Glomerular visceral epithelial cell (primary cell): Measurements from ENCODE around the gene CHMP1B.

ENCODE experiments used
- DNase-seq: peaks from one replicate; pipeline ENCODE4 v3.0.0-alpha.2; 2016; ENCODE audit errors: extremely low spot score

The CHMP1B gene

GRCh38 chr18:11851146-11851805 is at the start of gene CHMP1B:
CHMP1B (plus strand) TSS chr18:11851413; CDS start chr18:11851512, 99 bp downstream.
- peak; percentile 96 for DNase-seq

GRCh38 chr18:11801573-11801972 is 49.6 kb upstream of the CHMP1B start:
- no peak for DNase-seq

DNA sequence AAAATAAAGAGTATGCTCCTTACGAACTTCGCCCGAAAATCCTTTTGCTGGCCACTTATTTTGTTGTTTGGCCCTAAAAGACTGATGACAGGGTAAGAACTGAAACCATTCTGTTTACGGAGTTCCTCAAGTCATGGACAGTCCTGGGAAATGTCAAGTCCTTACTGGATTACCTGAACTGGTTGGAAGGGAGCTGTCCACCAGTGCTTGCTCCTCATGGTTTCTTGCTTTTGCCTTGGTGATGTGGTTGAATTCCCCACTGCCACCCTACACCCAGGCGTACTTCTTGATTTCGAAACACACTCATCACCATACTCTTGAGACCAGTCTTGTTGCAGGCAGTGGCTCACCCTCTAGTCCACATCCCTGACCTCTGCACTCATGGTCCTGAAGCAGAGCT is 49.1 kb upstream of the CHMP1B start:
- DNase-seq: no peak

DNA sequence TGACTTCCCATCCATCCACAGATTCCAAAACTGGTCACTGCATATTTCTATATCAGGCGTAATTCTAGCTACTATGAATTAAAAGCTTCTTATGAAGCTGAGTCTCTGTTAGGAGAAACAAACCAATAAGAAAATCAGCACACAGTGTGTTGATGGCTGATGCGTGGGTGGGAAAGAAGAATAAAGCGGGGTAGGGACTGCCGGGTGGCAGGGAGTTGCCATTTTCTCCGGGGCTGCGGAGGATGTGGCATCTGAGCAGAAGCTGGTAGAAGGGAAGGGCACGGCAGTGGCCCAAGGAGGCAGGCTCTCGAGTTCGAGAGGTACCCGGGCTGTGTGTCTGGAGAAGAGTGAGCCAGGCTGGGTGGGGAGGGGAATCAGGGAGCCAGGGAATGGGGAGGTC is 48.6 kb upstream of the CHMP1B start:
- no peak for DNase-seq

- no peak for DNase-seq
Measured at GRCh38 chr18:11807233-11807632, 44.0 kb upstream of the CHMP1B start.

GRCh38 chr18:11808001-11808855 is 43.0 kb upstream of the CHMP1B start:
- DNase-seq: peak; percentile 4

GRCh38 chr18:11809895-11810294 is 41.3 kb upstream of the CHMP1B start:
- DNase-seq: no peak

- DNase-seq: no peak
Measured at GRCh38 chr18:11810379-11810778, 40.8 kb upstream of the CHMP1B start.

DNA sequence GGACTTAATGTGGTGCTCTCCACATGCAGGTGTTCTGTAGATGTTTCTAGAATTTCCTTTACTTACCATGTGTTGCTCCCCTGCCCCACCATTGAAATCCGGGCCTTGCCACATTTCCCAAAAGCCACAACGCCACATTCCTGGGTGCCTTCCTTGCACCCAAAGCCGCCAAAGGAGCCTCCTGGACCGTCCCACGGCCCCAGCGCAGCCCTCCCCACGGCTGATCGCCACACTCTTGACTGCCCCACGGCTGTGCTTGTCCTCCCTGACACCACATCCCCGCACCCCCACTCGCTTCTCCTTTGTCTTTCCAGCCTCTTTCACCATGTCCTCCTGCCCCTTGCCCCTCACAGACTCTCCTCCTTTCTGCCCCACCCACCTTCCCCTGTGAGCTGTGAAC is 40.2 kb upstream of the CHMP1B start:
- no peak for DNase-seq

DNA sequence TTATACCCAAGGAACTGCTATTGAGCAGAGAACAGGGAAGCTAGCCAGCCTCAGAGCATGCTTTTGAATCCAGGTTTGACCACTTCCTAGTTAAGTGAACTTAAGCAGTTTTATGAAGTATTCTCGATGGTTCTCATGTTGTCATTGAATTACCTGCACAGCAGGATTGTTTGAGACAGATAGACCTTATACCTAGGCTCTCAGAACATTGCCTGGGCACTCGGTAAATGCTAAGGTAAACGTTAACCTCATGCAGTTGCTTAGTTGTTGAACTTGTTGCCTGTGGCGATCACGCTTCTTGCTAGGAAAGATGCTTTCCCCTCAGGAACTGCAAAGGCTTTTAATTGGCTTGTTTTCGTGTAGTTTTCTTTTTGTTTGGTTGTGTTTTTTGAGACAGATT is 34.0 kb upstream of the CHMP1B start:
- DNase-seq: no peak

- no peak for DNase-seq
Measured at GRCh38 chr18:11818486-11819203, 32.6 kb upstream of the CHMP1B start.

DNA sequence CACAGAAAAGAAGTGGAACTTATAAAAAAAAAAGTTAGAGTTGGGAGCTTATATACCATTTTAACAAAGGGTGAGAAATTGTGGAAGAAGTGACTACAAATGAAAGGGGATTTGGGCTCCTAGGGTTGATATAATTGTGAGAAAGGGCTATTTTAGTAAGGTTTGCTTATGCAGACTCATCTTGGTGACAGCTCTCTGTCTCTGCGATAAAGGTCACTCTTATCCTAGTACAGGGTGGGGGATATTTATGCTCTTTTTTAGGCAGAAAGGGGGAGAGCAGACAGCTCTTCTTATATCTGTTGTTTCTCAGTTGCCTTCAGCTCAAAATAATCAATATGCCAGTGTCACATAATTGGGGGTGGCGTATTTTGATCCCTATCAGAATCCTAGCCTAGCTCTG is 31.3 kb upstream of the CHMP1B start:
- DNase-seq: no peak

- no peak for DNase-seq
Measured at GRCh38 chr18:11820697-11821096, 30.5 kb upstream of the CHMP1B start.

- no peak for DNase-seq
Measured at GRCh38 chr18:11821208-11821607, 30.0 kb upstream of the CHMP1B start.

- DNase-seq: no peak
Measured at GRCh38 chr18:11821643-11822237, 29.5 kb upstream of the CHMP1B start.

- DNase-seq: no peak
Measured at GRCh38 chr18:11823545-11823944, 27.7 kb upstream of the CHMP1B start.

GRCh38 chr18:11826836-11827235 is 24.4 kb upstream of the CHMP1B start:
- DNase-seq: no peak

DNA sequence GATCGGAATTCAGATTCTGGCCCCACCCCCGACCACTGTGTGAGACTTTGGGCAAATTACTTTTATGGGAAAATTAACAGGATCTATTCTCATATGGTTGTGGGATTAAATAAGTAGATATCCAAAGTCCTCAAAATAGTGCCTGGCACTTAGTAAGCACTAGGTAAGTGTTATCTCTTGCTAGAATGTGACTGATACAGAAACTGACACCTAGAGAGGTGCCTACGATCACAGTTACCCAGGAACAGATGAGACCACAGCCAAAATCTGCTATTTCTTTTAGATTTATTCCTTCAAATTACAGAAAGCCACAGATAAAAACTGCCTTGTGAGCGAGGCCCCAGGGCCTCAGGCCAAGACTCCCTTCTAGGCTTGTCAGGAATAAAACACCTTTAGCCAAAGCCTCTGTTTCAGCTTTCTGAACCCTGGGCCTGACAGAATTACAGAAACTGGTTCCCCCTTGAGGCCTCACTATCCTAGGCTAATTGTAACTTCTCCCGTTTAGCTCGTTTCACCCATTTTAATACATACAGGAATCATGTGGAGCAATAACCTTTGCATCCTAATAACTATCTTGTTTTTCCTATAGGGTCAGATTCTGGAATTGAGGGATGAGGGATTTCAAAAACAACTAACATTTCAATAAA is 22.3 kb upstream of the CHMP1B start:
- no peak for DNase-seq

GRCh38 chr18:11830585-11830984 is 20.6 kb upstream of the CHMP1B start:
- DNase-seq: no peak

GRCh38 chr18:11831921-11832320 is 19.3 kb upstream of the CHMP1B start:
- no peak for DNase-seq

DNA sequence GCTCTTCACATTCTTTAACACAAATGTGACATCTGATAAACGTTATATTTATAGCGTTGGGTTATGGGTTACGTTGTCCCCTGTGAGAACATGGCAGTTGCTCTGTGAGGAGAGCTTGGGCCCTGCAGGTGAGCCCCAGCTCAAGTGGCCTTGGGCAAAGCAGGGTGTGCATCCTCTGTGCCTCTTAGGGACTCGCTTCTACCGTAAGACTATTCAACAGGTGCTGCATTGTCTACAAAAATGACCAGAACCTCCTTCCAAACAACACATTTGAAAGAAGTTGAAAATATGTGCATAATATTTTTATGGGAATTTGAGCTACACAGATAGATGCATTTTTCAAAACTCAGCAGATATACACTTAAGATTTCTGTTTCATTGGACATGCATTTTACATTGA is 16.4 kb upstream of the CHMP1B start:
- DNase-seq: no peak

GRCh38 chr18:11839556-11839955 is 11.7 kb upstream of the CHMP1B start:
- no peak for DNase-seq
